NCI-H510A treated with DMSO at 0.1 percent for 48 hours (cell line): ENCODE results near the gene ACSF2.

ENCODE experiments used
- DNase-seq: peaks from one replicate; lab custom pipeline; 2025; lab: John Stamatoyannopoulos, UW

Gene ACSF2

GRCh38 chr17:50478391-50479381 lies 52.7 kb downstream of the ACSF2 start, which contains the start of gene RSAD1:
TSS of gene RSAD1 (plus strand) at chr17:50478860. CDS start at chr17:50478885, 25 bp downstream.
- DNase-seq, result peak; percentile 93

GRCh38 chr17:50479522-50480141 lies 53.6 kb downstream of the ACSF2 start:
- DNase-seq, result peak; percentile 85

- DNase-seq, result no peak
Measured at GRCh38 chr17:50480142-50480764, 54.2 kb downstream of the ACSF2 start.

- DNase-seq, result no peak
Measured at GRCh38 chr17:50480854-50481490, 55.0 kb downstream of the ACSF2 start.

GRCh38 chr17:50481648-50482047 lies 55.6 kb downstream of the ACSF2 start:
- no peak for DNase-seq

- DNase-seq, result no peak
Measured at GRCh38 chr17:50482110-50482509, 56.1 kb downstream of the ACSF2 start.

- DNase-seq, result peak; percentile 90
Measured at GRCh38 chr17:50482516-50482915, 56.5 kb downstream of the ACSF2 start.

GRCh38 chr17:50483266-50483665 lies 57.2 kb downstream of the ACSF2 start:
- DNase-seq, result no peak

- no peak for DNase-seq
Measured at GRCh38 chr17:50484386-50485155, 58.6 kb downstream of the ACSF2 start.

- DNase-seq, result no peak
Measured at GRCh38 chr17:50487213-50488096, 61.4 kb downstream of the ACSF2 start.

- no peak for DNase-seq
Measured at GRCh38 chr17:50488880-50489279, 62.9 kb downstream of the ACSF2 start.

GRCh38 chr17:50491505-50491904 lies 65.5 kb downstream of the ACSF2 start:
- DNase-seq, result no peak

GRCh38 chr17:50492214-50492613 lies 66.2 kb downstream of the ACSF2 start:
- DNase-seq, result no peak

- no peak for DNase-seq
Measured at GRCh38 chr17:50493744-50494143, 67.7 kb downstream of the ACSF2 start.

- no peak for DNase-seq
Measured at GRCh38 chr17:50495217-50495823, 69.3 kb downstream of the ACSF2 start.

GRCh38 chr17:50495918-50496317 lies 69.9 kb downstream of the ACSF2 start:
- no peak for DNase-seq

- DNase-seq, result no peak
Measured at GRCh38 chr17:50498021-50498874, 72.2 kb downstream of the ACSF2 start.

- no peak for DNase-seq
Measured at GRCh38 chr17:50499270-50499669, 73.3 kb downstream of the ACSF2 start.

GRCh38 chr17:50499721-50500120 lies 73.7 kb downstream of the ACSF2 start:
- no peak for DNase-seq
